ENCODE measurements around the gene GGT6.

GGT6 gene

DNA sequence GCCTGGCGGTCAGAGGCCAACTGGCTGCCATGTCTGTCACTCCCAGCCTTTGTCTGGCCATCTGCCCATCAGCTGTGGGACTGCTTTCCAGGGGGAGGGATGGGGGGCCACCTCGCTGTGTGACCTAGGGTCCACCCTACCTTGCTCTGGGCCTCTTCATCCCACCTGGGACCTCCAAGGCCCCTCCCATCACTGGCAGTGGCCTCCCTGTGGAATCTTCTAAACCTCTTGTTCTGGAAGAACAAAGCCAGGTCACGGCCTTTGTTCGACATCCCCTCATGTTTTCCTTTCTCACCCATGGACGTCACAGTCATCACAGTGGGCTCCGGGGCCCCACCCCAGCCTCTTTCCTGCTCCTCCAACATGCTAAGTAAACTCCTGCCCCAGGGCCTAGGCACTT is 37.7 kb downstream of the GGT6 start:
- Histone ChIP-seq H3K79me2 (ENCODE audit: insufficient read depth, low read length) (no peaks in the 10 kb centered on the region), H3K9me2 (replicated peaks; ENCODE audit: low read depth, low read length) (no peaks in the 10 kb centered on the region), H2AFZ (ENCODE audit: low read length) (no peak overlapping the region), H3K36me3 (ENCODE audit: insufficient read depth, low read length) (peaks cover 21% of the 10 kb centered on the region; the same call in 1 of the 2 replicates), H3K9ac (ENCODE audit: low read depth, low read length, poor library complexity, severe bottlenecking) (no peak overlapping the region), H3K9me3 (ENCODE audit: insufficient read depth, low read depth, low read length) (no peaks in the 10 kb centered on the region), H3K27me3 (ENCODE audit: insufficient read depth, low read length, poor library complexity, severe bottlenecking) (no peaks in the 10 kb centered on the region), H4K20me1 (ENCODE audit: insufficient read depth, low read length, poor library complexity, severe bottlenecking) (no peaks in the 10 kb centered on the region), H3K4me2 (ENCODE audit: low read depth, low read length, poor library complexity, severe bottlenecking) (no peak overlapping the region), H3K4me3 (ENCODE audit: low read length, poor library complexity, severe bottlenecking) (no peak overlapping the region), H3K4me1 (ENCODE audit: insufficient read depth, low read length, poor library complexity, severe bottlenecking) (no peaks in the 10 kb centered on the region), H3F3A (ENCODE audit: low read depth) (no peaks in the 10 kb centered on the region)
- TF ChIP-seq, protein P1, sequence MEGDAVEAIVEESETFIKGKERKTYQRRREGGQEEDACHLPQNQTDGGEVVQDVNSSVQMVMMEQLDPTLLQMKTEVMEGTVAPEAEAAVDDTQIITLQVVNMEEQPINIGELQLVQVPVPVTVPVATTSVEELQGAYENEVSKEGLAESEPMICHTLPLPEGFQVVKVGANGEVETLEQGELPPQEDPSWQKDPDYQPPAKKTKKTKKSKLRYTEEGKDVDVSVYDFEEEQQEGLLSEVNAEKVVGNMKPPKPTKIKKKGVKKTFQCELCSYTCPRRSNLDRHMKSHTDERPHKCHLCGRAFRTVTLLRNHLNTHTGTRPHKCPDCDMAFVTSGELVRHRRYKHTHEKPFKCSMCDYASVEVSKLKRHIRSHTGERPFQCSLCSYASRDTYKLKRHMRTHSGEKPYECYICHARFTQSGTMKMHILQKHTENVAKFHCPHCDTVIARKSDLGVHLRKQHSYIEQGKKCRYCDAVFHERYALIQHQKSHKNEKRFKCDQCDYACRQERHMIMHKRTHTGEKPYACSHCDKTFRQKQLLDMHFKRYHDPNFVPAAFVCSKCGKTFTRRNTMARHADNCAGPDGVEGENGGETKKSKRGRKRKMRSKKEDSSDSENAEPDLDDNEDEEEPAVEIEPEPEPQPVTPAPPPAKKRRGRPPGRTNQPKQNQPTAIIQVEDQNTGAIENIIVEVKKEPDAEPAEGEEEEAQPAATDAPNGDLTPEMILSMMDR (conservative IDR thresholded peaks at IDR 0.05; ENCODE audit: low read length), result no peak
- TF ChIP-seq EZH2phosphoT487 (IDR thresholded peaks at IDR 0.05; ENCODE audit: borderline replicate concordance), result no peak

DNA sequence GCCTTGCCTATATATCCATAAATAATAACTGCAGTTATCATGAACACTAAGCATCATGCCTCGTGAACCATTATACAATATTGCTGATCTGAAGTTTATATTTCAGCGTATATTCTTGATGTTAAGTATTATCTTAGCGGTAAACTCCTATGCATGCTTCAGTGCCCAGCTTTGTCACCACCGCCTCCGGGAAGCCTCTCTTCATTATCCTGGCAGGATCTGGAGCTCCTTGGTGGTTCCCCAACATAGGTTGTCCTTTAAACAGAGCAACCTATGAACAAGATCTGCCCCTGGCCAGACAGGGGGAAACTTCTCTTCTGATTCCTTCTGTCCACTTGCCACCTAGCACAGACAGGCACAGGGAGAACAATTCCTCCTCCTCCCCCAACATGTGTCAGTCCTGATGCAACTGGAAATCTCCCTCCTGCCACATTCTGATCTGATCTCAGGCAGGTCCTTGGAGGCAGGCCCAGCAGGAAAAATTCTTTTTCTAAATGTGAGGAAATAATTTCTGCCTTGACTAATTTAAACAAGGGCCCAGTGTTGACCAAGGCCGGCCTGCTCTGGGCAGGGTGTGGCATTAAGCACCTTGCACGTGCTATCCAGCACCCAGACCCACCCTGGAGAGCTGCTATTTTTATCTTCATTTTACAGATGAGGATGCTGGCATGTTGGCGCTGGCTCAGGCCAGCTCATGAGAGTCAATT is 39.3 kb downstream of the GGT6 start:
- no peak overlapping the region for H3K4me3 ChIP-seq (ENCODE audit: low read length, poor library complexity, severe bottlenecking)
- no peaks in the 10 kb centered on the region for H3F3A ChIP-seq (ENCODE audit: low read depth)
- no peak overlapping the region for H3K9ac ChIP-seq (ENCODE audit: low read depth, low read length, poor library complexity, severe bottlenecking)
- TF ChIP-seq, protein P1 (conservative IDR thresholded peaks at IDR 0.05; ENCODE audit: low read length), result no peak
- TF ChIP-seq EZH2phosphoT487 (IDR thresholded peaks at IDR 0.05; ENCODE audit: borderline replicate concordance), result no peak
- peaks cover 21% of the 10 kb centered on the region; the same call in 1 of the 2 replicates for H3K36me3 ChIP-seq (ENCODE audit: insufficient read depth, low read length)
- no peaks in the 10 kb centered on the region for H3K9me3 ChIP-seq (ENCODE audit: insufficient read depth, low read depth, low read length)
- no peaks in the 10 kb centered on the region for H3K27me3 ChIP-seq (ENCODE audit: insufficient read depth, low read length, poor library complexity, severe bottlenecking)
- no peaks in the 10 kb centered on the region for H3K79me2 ChIP-seq (ENCODE audit: insufficient read depth, low read length)
- H3K9me2 ChIP-seq (replicated peaks; ENCODE audit: low read depth, low read length), result no peaks in the 10 kb centered on the region
- no peak overlapping the region for H2AFZ ChIP-seq (ENCODE audit: low read length)
- no peak overlapping the region for H3K4me2 ChIP-seq (ENCODE audit: low read depth, low read length, poor library complexity, severe bottlenecking)
- no peaks in the 10 kb centered on the region for H3K4me1 ChIP-seq (ENCODE audit: insufficient read depth, low read length, poor library complexity, severe bottlenecking)
- no peaks in the 10 kb centered on the region for H4K20me1 ChIP-seq (ENCODE audit: insufficient read depth, low read length, poor library complexity, severe bottlenecking)

DNA sequence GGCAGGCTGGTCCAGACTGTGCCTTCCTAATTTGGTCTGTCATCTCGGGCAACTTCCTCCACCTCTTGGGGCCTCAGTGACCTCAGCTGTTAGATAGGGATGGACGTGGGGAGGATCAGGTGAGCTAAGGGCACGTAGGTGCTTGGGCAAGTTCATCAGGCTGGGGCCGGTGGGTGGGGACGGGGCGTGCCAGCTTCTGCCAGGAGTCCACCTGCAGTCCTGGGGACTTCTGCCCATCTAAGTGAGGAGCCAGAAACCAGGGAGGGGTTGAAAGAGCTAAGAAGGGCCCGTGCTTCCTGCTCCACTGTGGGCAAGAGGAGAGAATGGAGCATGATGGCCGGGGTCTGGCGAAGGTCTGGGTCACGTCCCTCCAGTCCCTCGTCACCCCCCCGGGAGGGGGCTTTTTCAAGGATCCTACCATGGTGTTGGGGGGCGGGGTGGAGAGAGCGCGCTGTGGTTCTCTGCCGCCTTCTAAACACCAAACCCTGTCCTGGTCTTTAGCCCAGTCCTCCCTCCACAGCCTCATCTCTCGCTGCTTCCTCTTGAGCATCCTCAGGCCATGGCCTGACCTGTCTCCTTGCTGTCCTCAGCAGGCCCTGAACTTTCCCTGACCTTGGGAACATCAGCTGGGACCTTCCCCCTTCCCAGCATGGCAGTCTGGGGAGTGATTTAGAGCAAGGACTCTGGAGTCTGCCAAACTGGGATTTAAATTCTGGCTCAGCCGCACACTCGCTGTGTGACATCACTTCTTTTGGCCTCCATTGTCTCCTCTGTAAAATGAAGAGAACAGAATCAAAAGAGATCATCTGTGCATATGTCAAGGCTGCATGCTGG is 40.1 kb downstream of the GGT6 start:
- Histone ChIP-seq H3K36me3 (ENCODE audit: insufficient read depth, low read length) (peaks cover 15% of the 10 kb centered on the region; the same call in 1 of the 2 replicates), H3F3A (ENCODE audit: low read depth) (no peaks in the 10 kb centered on the region), H3K4me2 (ENCODE audit: low read depth, low read length, poor library complexity, severe bottlenecking) (no peak overlapping the region), H2AFZ (ENCODE audit: low read length) (no peak overlapping the region), H4K20me1 (ENCODE audit: insufficient read depth, low read length, poor library complexity, severe bottlenecking) (no peaks in the 10 kb centered on the region), H3K4me3 (ENCODE audit: low read length, poor library complexity, severe bottlenecking) (no peak overlapping the region), H3K4me1 (ENCODE audit: insufficient read depth, low read length, poor library complexity, severe bottlenecking) (no peaks in the 10 kb centered on the region), H3K79me2 (ENCODE audit: insufficient read depth, low read length) (no peaks in the 10 kb centered on the region), H3K9ac (ENCODE audit: low read depth, low read length, poor library complexity, severe bottlenecking) (no peak overlapping the region), H3K27me3 (ENCODE audit: insufficient read depth, low read length, poor library complexity, severe bottlenecking) (no peaks in the 10 kb centered on the region), H3K9me2 (replicated peaks; ENCODE audit: low read depth, low read length) (no peaks in the 10 kb centered on the region), H3K9me3 (ENCODE audit: insufficient read depth, low read depth, low read length) (no peaks in the 10 kb centered on the region)
- TF ChIP-seq EZH2phosphoT487 (IDR thresholded peaks at IDR 0.05; ENCODE audit: borderline replicate concordance), result no peak
- TF ChIP-seq, protein P1 (conservative IDR thresholded peaks at IDR 0.05; ENCODE audit: low read length), result no peak
